HepG2 (cell line): ENCODE data around the gene FOSB.

Source experiments
- CTCF ChIP-seq: sonication (generic); formaldehyde crosslinking; IDR thresholded peaks from 2 replicates; pipeline ENCODE4 v1.5.0; 2020; ENCODE audit warnings: mild to moderate bottlenecking, missing genetic modification reagents, moderate library complexity
- KDM5A ChIP-seq: fragments of 200-600 bp; sonication (generic); IDR thresholded peaks from 2 replicates; pipeline ENCODE4 v1.7.0; 2018; ENCODE audit warnings: antibody characterized with exemption, mild to moderate bottlenecking, low read length, borderline replicate concordance
- MXI1 ChIP-seq: IDR thresholded peaks from 3 replicates; pipeline ENCODE4 v1.6.1; 2012; ENCODE audit warnings: low read depth, low read length, inconsistent platforms, borderline replicate concordance
- ZNF597 ChIP-seq: sonication (generic); formaldehyde crosslinking; IDR thresholded peaks from 2 replicates; pipeline ENCODE4 v1.5.0; 2020; ENCODE audit warnings: missing genetic modification reagents
- ZNF703 ChIP-seq: sonication (generic); formaldehyde crosslinking; IDR thresholded peaks from 2 replicates; pipeline ENCODE4 v1.5.1; 2020; ENCODE audit warnings: missing genetic modification reagents, mild to moderate bottlenecking, moderate library complexity, borderline replicate concordance
- TF ChIP-seq, protein P1 (sequence below): sonication (generic); formaldehyde crosslinking; IDR thresholded peaks from 2 replicates; pipeline ENCODE4 v1.5.0; 2020; ENCODE audit warnings: mild to moderate bottlenecking, missing genetic modification reagents

DNA sequence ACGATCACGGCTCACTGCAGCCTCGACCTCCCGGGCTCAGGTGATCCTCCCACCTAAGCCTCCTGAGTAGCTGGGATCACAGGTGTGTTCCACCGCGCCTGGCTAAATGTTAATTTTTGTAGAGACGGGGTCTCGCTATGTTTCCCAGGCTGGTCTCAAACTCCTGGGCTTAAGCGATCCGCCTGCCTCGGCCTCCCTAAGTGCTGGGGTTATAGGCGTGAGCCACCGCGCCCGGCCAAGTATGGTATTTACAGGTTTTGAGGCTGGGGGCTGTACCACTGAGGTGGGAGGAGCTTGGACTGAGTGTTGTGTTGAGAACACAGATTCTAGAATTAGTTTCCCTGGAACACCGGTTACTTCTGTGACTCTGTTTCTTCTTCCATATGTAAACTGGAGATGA, 30.0 kb downstream of the FOSB start:
- TF ChIP-seq CTCF (CRISPR knock-in tag) (no peak), ZNF703 (CRISPR knock-in tag) (no peak), MXI1 (no peak), ZNF597 (no peak), KDM5A (no peak)
- TF ChIP-seq, protein P1, sequence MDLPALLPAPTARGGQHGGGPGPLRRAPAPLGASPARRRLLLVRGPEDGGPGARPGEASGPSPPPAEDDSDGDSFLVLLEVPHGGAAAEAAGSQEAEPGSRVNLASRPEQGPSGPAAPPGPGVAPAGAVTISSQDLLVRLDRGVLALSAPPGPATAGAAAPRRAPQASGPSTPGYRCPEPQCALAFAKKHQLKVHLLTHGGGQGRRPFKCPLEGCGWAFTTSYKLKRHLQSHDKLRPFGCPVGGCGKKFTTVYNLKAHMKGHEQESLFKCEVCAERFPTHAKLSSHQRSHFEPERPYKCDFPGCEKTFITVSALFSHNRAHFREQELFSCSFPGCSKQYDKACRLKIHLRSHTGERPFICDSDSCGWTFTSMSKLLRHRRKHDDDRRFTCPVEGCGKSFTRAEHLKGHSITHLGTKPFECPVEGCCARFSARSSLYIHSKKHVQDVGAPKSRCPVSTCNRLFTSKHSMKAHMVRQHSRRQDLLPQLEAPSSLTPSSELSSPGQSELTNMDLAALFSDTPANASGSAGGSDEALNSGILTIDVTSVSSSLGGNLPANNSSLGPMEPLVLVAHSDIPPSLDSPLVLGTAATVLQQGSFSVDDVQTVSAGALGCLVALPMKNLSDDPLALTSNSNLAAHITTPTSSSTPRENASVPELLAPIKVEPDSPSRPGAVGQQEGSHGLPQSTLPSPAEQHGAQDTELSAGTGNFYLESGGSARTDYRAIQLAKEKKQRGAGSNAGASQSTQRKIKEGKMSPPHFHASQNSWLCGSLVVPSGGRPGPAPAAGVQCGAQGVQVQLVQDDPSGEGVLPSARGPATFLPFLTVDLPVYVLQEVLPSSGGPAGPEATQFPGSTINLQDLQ (CRISPR knock-in tag), result no peak
